ENCODE results near the gene TLL1.

TLL1 gene

DNA sequence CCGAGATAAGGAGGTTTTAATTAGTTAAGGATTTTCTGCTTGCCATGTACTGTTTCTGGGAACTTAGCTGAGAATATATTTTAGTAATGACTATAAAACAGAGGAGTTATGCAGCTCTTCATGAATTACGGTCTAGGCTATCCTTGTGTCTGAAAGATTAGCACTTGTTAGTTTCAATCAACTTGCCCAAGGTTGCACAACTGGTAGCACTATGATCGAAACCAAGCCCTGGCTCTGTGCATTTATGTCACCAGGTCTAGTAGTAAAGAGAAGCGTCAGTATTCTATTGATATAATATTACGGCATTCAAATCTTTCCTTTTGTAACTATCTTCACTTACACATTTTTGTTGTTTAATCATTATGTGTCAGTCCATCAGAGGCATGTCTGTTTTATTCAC, 176.0 kb downstream of the TLL1 start:
- DNase-seq (ENCODE audit: low read depth, low spot score) = no peak

DNA sequence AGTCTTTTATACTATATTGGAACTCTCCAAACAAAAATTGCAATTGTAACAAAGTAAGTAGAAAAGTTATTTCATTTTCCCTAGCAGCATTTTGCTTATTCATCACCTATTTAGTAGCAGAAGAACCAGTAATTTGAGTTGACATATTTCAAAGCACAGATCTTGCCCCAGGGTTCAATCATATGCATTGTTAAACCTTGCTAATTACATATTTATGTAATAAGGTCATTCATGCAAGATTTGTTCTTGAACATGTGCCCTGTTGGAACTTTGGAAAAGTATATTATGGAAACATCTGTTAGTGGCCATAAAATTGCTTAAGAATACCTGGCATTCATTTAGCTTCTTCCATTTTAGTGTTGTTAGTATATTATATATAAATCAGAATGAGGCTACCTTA, 191.7 kb downstream of the TLL1 start:
- DNase-seq (ENCODE audit: low read depth, low spot score) = no peak

DNA sequence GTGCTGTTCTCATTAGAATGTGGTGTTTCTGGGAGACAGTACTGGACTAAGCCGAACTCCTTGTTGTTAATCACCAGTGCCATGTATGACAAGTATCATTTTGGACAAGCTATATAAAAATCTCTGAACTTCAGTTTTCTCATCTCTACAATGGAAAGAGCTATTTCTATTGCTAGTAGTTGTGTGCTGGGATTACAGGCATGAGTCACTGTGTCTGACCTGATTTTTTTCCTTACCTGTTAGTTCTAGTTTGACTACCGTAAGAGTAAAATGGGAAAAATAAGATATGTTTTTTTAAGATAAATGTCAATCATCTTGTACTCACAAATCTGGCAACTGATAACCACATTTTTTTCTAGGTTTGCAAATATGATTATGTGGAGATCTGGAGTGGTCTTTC, 192.3 kb downstream of the TLL1 start:
- no peak for DNase-seq (ENCODE audit: low read depth, low spot score)

DNA sequence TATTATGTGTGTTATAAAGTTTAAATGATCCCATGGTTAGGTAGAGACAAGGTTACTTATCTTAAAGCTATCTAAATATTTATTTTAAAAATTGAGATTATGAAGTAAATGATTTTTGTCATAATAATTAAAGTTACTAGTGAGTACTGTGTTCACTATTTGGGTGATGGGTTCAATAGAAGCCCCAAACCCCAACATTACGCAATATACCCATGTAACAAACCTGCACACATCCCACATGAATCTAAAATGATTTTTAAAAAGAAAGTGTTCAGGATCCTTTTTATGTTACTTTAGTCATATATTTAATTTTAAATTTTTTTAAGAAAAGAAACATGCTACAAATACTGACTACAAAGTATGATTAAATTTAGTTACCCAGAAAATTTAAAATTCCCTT, 193.9 kb downstream of the TLL1 start:
- no peak for DNase-seq (ENCODE audit: low read depth, low spot score)

DNA sequence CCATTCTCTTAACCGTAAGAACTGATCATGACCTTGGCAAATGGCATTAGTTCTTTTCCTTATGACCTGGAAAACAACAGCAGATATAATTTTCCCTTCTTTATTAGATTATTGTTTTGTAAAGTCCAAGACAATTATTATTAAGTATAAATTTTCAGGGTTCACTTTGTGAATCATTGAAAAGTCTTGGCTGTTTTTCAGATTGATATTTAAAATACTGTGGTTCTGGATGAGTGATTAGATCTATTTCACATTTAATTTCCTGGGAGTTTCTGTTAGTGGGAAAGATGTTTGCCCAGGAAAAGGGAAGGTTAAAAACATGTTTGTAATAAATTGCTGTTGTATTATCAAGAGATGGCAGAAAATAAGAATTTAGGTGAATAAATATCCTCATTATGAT, 194.9 kb downstream of the TLL1 start:
- DNase-seq (ENCODE audit: low read depth, low spot score) = no peak

DNA sequence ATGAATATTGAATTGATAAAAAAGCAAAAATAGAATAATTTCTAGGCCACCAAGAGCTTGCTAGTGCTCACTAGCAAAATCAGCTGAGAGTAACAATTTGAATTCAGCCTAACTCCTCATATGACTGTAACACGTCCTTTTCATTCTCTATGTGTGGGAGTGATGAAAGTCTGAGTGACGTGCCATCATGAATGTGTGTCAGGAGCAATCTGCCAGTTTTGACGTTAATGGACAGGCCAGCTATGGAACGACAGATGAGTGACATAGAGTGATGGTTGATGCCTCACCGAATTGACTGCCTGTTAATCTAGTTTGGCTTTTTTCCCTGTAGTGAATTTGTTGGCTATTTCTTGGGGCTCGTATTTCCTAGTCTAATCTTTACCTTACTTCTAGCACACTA, 200.7 kb downstream of the TLL1 start:
- no peak for DNase-seq (ENCODE audit: low read depth, low spot score)

DNA sequence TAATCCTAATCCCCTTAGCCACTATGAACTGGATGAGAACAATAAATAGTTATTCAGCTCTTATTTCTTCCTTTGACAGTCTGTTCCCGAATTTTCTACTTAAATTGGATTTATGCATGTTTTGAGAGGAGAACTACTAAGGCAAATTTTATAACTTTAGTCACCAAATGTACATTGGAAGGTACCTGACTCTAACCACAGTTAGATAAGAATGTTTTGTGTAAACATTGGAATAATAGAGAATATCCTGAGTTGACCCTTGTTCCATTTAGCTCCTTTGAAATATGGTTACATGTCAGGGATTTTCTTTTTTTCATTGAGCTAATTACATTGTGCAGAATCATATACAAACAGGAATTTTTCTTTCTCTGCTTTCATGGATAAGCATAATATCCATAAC, 202.6 kb downstream of the TLL1 start:
- DNase-seq (ENCODE audit: low read depth, low spot score) = no peak

DNA sequence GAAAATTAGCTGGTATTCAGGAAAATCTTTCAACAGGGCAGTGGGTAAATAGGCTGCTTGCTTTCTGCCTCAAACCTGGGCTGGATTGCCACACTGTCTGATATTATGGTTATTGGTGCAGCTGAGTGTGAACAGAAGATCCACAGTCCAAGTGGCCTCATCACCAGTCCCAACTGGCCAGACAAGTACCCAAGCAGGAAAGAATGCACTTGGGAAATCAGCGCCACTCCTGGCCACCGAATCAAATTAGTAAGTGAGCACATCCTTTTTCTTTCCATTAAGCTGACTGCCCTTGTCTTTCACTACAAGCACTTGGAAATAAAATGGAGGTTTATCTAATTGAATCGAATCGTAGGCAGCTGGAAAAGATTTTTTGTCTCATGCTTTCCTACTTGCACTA, 204.7 kb downstream of the TLL1 start:
- DNase-seq (ENCODE audit: low read depth, low spot score) = no peak

DNA sequence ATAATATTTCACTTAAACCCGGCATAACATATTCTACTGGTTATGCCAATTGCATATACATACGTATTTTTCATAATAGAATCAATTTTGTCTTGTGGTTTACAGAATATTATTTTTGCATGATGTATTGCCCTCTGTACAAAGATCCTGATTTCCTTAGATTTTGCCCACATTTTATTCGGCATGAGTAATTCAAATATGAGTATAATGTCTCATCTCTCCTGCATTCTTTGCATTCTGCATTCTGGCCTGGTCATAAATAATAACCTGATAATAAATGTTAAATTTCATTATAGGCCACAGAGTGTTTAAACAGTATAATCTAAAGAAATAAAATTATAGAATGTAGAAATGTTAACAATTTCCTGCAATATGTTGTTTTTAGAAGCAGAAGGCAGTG, 205.3 kb downstream of the TLL1 start:
- no peak for DNase-seq (ENCODE audit: low read depth, low spot score)

DNA sequence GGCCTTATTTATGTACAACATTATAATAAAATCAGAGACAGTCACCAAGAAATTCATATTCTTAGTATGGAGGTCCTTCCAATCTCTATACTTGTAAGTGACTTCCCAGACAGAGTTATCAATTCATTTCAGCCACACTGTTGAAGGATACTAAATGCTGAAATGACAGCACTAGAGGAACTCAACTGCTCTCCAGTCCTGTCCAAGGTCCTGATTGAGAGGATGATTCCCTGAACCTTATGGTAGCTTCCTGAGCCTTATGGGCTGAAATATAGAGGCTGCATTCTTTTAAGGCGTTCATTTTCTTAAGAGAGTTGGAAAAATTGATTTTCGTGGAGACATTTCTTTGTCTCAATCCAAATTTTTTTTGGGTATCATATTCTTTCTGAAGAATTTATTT, 205.9 kb downstream of the TLL1 start:
- no peak for DNase-seq (ENCODE audit: low read depth, low spot score)

DNA sequence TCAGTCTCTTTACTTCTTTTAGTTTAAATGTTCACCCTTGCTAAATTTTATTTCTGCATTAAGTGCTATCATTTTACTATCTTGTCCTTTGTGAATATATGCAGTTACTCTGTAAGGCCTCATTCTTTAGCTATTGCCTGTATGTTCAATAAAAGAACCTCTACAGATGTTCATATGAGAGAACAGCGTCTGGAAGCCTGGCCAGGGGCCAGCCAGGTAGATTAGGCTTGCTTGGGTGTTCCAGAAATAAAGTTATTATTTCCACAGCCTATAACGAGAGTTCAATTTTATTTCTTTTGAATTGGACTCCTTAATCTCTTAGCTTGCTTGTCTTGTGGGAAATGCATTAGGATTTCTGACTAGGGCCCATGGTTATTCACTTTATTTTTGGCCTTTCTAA, 214.5 kb downstream of the TLL1 start:
- DNase-seq (ENCODE audit: low read depth, low spot score) = no peak

DNA sequence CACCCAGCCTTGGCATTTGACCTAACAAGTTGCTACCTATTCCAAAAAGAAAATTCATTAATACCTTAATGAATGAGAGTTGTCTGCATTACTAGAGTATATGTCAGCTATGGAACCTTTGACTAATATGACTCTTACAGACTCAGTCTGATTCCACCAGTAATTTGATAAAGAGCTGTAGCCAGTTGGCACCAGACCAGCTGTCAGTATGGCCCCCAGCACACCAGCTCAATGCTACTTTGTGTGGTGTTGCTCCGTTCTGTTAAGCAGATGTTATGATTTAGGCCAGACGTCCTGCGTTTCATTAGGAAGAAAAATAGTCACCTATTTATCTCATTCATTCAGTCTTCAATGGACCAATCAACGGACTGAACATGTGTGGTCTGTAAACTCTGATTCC, 215.5 kb downstream of the TLL1 start:
- no peak for DNase-seq (ENCODE audit: low read depth, low spot score)

DNA sequence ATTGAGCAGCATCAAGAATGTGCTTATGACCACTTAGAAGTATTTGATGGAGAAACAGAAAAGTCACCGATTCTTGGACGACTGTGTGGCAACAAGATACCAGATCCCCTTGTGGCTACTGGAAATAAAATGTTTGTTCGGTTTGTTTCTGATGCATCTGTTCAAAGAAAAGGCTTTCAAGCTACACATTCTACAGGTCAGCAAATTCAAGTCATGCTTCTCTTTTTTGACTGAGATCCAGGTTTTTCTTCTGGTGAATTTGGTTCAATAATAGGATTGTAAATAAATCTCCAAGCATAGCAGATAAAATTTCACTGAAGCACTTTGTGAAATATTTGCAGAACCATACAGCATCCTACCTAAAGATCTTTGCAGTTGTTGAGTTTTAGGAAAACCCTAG, 218.1 kb downstream of the TLL1 start:
- no peak for DNase-seq (ENCODE audit: low read depth, low spot score)

DNA sequence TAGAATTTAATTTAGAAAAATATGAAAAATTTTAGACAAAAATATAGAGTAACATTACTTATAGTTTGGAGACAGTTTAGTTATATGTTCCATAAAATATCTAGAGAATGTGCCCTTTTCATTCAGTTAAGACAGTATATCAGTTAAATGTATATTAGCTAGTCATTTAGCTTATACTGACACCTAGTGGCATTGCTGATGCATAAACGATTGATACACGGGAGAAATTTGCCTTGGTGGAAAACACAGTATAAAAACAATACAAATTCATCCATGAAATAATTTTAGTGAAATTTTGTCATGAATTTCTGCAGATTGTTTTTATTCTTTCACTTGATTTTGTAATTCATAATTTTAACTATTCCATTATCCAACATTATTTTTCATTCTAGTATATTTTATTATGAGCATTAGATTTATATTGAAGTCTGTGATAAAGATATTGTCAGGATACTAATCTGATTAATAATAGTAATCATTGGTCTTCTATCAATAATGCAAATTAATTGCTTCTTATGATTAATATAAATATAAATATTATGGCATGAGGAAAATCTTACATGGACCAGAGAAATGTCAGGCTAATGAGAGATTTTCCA, 219.0 kb downstream of the TLL1 start:
- no peak for DNase-seq (ENCODE audit: low read depth, low spot score)

DNA sequence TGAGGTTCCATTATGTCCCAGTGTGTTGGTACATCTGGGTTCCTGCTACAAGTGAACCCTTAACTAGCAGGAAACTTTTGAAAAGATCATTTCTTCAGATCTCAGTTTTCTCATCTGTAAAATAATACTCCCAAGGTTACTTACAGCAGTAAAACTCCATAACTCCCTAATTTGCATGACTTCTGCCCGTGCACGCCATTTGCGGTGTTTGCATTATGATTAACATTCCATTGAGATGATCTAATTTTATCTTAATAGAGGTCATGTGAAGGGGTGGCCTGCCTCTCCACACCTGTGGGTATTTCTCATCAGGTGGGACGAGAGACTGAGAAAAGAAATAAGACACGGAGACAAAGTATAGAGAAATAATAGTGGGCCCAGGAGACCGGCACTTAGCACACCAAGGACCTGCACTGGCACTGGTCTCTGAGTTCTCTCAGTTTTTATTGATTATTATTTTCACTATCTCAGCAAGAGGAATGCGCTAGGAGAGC, 219.8 kb downstream of the TLL1 start:
- DNase-seq (ENCODE audit: low read depth, low spot score) = no peak

DNA sequence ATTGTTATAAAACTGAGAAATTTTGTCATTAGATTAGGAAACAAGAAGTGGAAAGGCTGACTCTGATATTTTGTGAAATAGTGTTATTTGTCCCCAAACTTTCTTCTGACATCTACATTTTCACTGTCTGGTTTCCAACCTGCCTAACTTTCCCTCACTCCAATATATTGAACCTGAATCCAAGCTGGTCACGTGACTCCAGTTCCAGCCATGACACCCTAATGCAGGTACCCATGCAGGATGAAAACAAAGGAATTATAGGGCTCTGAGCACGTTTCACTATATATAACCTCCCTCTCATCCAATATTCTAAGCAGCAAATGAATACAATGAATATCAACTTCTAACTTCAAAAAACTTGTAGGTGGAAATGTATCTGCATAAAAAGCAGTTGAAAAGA, 231.6 kb downstream of the TLL1 start:
- DNase-seq (ENCODE audit: low read depth, low spot score) = no peak

DNA sequence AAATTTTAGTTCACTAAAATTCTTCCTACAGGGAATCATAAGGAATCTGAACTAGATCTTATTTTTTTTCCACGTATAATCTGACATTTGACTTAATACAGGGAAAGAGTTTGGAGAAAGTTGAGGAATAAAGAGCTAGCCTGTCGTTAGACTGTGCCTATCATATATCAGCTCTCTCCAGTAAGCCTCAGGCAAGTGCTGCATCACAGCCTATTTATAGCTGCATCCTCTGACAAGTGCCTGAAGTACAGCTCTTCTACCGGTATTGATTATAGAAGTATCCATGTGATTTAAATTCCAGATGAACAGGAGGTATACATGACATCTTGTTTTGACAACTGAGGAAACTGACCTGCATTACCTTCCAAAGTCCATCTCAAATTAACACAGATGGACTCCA, 248.9 kb downstream of the TLL1 start:
- no peak for DNase-seq (ENCODE audit: low read depth, low spot score)

DNA sequence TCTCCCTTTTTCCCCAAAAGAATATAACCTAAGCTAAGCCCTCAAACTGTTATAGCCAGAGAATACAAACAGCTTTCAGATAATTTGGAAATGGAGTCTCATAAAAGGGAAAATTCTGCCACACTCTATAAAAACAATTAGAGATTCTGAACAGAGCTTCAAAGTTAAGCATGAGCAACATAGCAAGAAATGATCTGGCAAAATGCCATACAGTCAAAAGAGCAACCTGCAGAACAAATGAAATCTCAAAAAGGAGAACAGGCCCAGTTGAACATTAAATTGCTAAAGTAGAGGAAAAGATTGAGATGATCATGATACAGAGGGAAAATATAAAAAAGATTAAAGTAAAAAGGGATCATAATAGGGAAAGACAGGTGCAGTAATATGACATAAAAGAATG, 250.5 kb downstream of the TLL1 start:
- DNase-seq (ENCODE audit: low read depth, low spot score) = no peak

DNA sequence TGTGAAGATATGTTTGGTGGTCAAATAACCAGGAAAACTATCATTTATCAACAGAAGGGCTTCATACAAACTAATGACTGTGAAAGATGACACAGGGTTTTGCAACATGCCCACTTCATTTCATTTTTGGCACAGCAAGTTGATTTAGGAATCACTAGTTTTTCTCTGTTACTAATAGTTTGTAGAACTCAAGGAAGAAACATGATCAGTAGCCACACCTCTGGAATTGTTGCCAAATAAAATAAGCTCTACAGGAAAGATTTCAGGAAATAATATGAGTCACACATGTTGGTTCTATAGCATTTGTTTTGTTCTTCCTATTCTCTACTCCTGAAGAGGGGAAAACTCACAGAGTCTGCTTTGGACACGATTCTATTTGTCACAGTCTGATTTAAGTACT, 255.4 kb downstream of the TLL1 start:
- no peak for DNase-seq (ENCODE audit: low read depth, low spot score)

DNA sequence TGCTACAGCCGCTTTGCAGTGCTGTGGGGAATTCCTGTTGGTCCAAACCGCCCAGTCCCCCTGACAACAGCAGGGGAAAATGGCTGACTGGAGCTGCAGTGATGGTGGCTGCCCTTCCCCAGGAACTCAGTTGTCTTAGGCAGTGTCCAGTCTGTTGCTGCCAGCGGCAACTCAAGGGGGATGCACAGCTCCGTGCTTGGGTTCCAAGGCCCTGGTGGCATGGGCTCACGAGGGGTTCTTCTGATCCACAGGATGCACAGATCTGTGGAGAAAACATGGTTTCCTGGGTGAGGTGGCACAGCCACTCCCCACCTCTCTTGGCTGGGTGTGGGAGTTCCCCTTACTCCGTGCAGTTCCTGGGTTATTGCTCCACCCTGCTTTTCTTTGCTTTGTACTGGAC, 261.2 kb downstream of the TLL1 start:
- no peak for DNase-seq (ENCODE audit: low read depth, low spot score)

DNA sequence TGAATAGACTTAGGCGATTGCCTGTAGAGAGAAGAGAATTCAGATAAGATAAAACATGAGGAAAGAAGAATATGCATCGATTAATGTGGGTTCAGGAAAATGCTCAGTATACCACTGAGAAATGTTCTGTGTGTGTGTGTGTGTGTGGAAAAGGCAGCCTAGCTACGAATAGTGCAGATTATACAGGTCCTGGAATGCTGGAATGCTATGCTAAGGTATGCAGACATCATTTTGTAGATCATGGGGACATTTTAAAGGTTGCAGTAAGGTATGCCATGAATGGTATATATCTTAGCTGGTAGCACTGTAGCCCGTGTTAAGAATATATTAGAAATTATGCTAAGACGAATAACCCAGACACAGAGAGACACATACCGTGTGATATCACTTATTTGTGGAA, 267.9 kb downstream of the TLL1 start:
- no peak for DNase-seq (ENCODE audit: low read depth, low spot score)

DNA sequence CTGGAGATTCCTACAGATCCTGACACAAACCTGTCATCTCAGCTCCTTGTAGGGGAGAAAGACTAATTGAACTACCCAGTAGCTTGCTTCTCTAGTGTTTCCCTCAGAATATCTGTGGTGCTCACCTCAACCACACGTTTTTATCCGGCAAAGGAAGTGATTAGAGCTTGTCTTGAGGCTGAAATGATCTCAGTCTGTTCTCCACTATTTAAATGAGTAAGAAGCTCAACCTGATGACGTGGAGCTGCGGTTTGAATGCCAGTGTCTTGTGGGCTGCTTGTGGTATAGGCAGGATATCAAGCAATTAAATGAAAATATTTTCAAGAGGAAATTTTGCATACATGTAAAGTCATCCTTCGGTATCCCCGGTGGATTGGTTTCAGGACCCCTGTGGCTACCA, 270.2 kb downstream of the TLL1 start:
- DNase-seq (ENCODE audit: low read depth, low spot score) = no peak

DNA sequence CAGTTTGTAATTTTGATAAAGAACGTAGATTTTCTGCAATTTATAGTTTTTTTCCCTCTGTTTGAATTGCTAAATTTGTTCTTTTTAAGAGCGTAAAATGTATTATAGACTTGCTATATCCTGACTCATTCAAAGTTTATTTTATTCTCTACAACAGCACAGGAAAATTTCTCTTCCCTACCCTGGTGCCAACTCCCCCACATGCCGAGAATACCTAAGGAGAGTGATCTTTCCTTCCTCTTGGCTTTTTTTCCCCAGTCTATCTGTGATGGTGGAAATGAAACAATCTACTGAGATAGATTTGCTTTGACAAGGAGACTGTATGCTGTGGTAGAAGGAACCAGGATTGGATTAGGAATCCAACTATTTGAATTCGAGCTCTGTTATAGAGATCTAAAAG, 271.6 kb downstream of the TLL1 start:
- no peak for DNase-seq (ENCODE audit: low read depth, low spot score)

DNA sequence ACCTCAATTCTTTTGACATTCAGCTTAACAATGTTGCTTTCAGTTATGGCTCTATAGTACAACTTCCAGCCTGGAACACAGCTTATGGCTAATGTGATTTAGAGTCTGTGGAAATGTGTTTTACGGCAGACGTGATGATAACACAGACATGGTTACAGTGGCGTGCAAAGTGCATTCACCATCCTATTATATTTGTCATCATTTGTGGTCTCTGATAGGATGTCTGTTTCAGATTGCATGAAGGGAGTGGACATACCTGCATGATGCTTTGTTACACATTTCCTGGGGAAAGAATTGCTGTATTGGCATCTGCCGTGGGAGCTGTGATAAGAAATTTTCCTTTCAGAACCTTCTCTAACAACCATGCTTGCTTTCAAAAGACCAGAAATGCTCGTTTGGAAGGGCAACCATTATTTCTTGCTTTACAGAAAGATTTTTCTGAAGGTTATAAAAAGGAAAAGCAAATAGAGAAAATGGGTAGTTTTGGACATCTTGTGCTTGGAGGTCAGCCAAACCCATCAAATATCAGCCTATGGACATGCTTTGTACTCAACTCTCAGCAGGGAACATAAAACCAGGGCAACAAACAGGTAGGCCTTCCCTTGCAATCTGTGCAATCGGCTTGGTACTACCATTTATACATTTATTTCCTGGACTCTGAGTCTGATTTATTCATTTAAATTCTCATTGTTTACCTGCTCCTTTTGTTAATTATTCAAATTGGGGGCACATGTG, 273.9 kb downstream of the TLL1 start:
- no peak for DNase-seq (ENCODE audit: low read depth, low spot score)
